Transverse colon (tissue), 4 donors: ENCODE measurements around the gene HDHD5. TPM values are rescaled to one million over a fixed set of nuclear protein-coding genes. Genes with fewer than 3 reads are reported as not detected.

ENCODE experiments used
- DNase-seq: peaks from one replicate; pipeline ENCODE4 v3.0.0-alpha.2; 2019
- H3K27ac ChIP-seq, 4 donors: fragments of 200-600 bp; sonication (generic); 2 replicates each; pipeline ENCODE4 v1.5.1; 2016 to 2018; ENCODE audit warnings: inconsistent platforms in 4 of 4
- H3K27me3 ChIP-seq: fragments of 200-600 bp; sonication (generic); 2 replicates; pipeline ENCODE4 v1.5.1; 2017; ENCODE audit warnings: inconsistent platforms
- H3K36me3 ChIP-seq, 4 donors: fragments of 200-600 bp; sonication (generic); 2 replicates each; pipeline ENCODE4 v1.5.1; 2017 to 2019; ENCODE audit warnings: inconsistent platforms in 4 of 4
- H3K4me1 ChIP-seq, 4 donors: fragments of 200-600 bp; sonication (generic); 2 replicates each; pipeline ENCODE4 v1.5.1; 2017 to 2020; ENCODE audit warnings: inconsistent platforms in 4 of 4
- H3K4me3 ChIP-seq, 4 donors: fragments of 200-600 bp; sonication (generic); 1 replicate in 1 of 4; 2 replicates in 3 of 4; pipeline versions ENCODE4 v1.5.1 to v1.6.1; 2017 to 2019; ENCODE audit warnings: inconsistent platforms in 4 of 4
- H3K9me3 ChIP-seq, 2 donors: fragments of 200-600 bp; sonication (generic); 2 replicates each; pipeline ENCODE4 v1.5.1; 2017 to 2019; ENCODE audit warnings: inconsistent platforms in 2 of 2
- EP300 ChIP-seq: sonication (generic); formaldehyde crosslinking; IDR thresholded peaks from one replicate; pipeline ENCODE4 v1.6.1; 2017; ENCODE audit warnings: antibody characterized with exemption, low read depth
- POLR2A ChIP-seq: fragments of 450-650 bp; IDR thresholded peaks from one replicate; pipeline ENCODE4 v1.6.1; 2016; ENCODE audit warnings: antibody characterized with exemption, mild to moderate bottlenecking, moderate library complexity
- POLR2AphosphoS5 ChIP-seq, 3 donors: sonication (generic); formaldehyde crosslinking; IDR thresholded peaks; one replicate each; pipeline ENCODE4 v1.6.1; 2016; ENCODE audit warnings: antibody characterized with exemption in 3 of 3
- WGBS, 2 donors: methylation state at CpG; one replicate each; pipeline ENCODE4 v1.1.5; 2018; ENCODE audit warnings: low coverage in 1 of 2; 5-methylcytosine and 5-hydroxymethylcytosine counted together
- in situ Hi-C, 4 donors: fragments of 200-750 bp; cut with MboI; loops; one replicate each; pipeline versions ENCODE4 v1.15.0 to v1.15.1; 2017; ENCODE audit warnings: low sequenced_read_pairs in 3 of 4, low pct_ligation_motif_present in 1 of 4, low pct_unique_long_range_greater_than_20kb in 1 of 4
- intact Hi-C: fragments of 100-400 bp; cut with DNase I; formaldehyde crosslinking; loops from one replicate; pipeline ENCODE4 v1.15.1; 2023; ENCODE audit warnings: low total_unique reads
- total RNA-seq, 4 donors: library from RNA; depleted of rRNA; stranded (reverse); fragments of >200 nt; gene quantifications; one replicate each; pipeline ENCODE4 v1.1.0, GENCODE V29; 2016
- TF ChIP-seq, protein P1 (sequence below), 5 experiments: fragments of 200-600 bp in 3 of 5; fragments of 450-650 bp in 2 of 5; sonication (generic) in 3 of 5; IDR thresholded peaks; 1 replicate in 2 of 5; 2 replicates in 3 of 5; pipeline ENCODE4 v1.5.1; 2016 to 2017; ENCODE audit warnings: antibody characterized with exemption in 5 of 5, inconsistent platforms in 3 of 5, mild to moderate bottlenecking in 2 of 5, moderate library complexity in 1 of 5

The HDHD5 gene
- total RNA-seq, 4 donors from 2014 or later, result 24.7 to 51.9 (median 42.3) TPM

DNA sequence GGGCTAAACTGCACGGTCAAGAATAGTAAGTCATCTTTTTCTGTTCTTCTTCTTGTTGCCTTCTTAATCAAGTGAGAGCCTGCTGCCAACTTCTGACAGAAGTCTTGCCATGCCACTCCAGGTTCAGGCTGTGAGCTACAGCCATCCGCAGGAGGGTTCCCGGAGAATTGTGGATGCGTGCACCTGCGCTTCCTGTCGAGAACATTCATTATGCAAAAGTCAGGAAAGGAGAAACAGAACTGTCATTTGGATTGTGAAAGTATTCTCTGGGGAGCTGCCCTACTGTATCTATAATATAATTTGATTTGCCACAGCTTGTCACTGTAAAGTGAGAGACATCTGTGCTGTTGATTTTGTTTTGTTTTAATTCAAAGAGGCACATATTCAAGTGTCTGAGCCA lies 62.0 kb downstream of the HDHD5 start:
- 79% methylated on average over 6 of the region's 6 CpGs; no CpG with 5 or more reads in 1 of the 2 donors for WGBS, 2 donors
- in situ Hi-C loops (no loop called here), intact Hi-C loops (no loop called here)
- H3K9me3 ChIP-seq, result no peaks in the 10 kb centered on the region
- H3K4me3 ChIP-seq, result no peak overlapping the region
- H3K27ac ChIP-seq, result no peak overlapping the region
- TF ChIP-seq POLR2AphosphoS5 (IDR thresholded peaks at IDR 0.05) (no peak), POLR2A (no peak), EP300 (no peak)
- TF ChIP-seq, protein P1, sequence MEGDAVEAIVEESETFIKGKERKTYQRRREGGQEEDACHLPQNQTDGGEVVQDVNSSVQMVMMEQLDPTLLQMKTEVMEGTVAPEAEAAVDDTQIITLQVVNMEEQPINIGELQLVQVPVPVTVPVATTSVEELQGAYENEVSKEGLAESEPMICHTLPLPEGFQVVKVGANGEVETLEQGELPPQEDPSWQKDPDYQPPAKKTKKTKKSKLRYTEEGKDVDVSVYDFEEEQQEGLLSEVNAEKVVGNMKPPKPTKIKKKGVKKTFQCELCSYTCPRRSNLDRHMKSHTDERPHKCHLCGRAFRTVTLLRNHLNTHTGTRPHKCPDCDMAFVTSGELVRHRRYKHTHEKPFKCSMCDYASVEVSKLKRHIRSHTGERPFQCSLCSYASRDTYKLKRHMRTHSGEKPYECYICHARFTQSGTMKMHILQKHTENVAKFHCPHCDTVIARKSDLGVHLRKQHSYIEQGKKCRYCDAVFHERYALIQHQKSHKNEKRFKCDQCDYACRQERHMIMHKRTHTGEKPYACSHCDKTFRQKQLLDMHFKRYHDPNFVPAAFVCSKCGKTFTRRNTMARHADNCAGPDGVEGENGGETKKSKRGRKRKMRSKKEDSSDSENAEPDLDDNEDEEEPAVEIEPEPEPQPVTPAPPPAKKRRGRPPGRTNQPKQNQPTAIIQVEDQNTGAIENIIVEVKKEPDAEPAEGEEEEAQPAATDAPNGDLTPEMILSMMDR (IDR thresholded peaks at IDR 0.05), result no peak
- H3K27me3 ChIP-seq, result no peaks in the 10 kb centered on the region
- peaks cover 0 to 21% (median 9%) of the 10 kb centered on the region in 4 donors for H3K36me3 ChIP-seq
- H3K4me1 ChIP-seq, result no peaks in the 10 kb centered on the region
- DNase-seq, result no peak

DNA sequence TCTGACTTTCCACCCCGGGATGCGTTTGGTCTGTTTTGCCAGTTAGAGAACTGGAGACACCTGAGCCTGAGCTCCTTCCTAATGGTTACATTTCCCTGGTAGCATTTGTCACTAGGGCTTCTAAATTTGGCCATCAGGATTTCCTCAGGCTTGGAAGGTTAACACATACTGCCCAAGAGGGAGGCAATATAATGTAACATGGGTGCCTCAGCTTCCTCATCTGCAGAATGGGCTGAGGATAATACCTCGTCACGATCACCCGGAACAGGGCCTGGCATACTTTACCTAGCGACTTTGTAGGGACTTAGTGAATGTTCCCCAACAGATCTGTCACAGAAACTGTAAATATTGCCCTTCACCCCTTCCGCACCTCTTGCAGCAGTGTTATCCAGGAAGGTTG lies 63.0 kb downstream of the HDHD5 start:
- Histone ChIP-seq H3K4me3 (no peak overlapping the region), H3K27me3 (no peaks in the 10 kb centered on the region), H3K9me3 (no peaks in the 10 kb centered on the region), H3K4me1 (no peaks in the 10 kb centered on the region), H3K36me3 (peaks cover 0 to 11% (median 4%) of the 10 kb centered on the region in 4 donors), H3K27ac (no peak overlapping the region)
- intact Hi-C loops (no loop called here), in situ Hi-C loops (no loop called here)
- 98 to 100% methylated on average over 2 to 7 of the region's 7 CpGs for WGBS, 2 donors
- TF ChIP-seq POLR2AphosphoS5 (IDR thresholded peaks at IDR 0.05) (no peak), EP300 (no peak), POLR2A (no peak)
- TF ChIP-seq, protein P1 (IDR thresholded peaks at IDR 0.05), result no peak
- no peak for DNase-seq

DNA sequence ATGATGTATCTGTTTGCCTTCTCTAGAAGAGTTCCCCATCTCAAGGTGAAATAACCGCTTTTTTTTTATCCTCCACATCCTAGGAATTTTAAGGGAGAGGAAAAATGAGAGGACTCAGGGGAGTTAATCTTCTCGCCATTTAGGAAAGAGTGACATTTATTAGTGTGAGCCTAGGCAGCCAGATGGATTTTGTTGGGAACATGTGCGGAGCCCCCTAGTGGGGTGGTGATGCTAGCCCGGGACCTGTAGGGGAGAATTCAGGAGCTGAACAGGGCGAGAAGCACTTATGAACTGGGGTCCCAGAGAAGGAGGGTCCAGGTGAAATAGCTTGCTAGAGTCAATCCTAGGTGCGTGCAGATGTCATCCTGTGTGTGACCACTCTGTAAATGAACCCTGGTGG lies 63.5 kb downstream of the HDHD5 start:
- intact Hi-C loops, result no loop called here
- H3K27me3 ChIP-seq, result no peaks in the 10 kb centered on the region
- no peak for TF ChIP-seq EP300
- no peak for TF ChIP-seq POLR2A
- TF ChIP-seq POLR2AphosphoS5 (IDR thresholded peaks at IDR 0.05), result no peak
- TF ChIP-seq, protein P1 (IDR thresholded peaks at IDR 0.05), result no peak
- peaks cover 0 to 6% (median 1%) of the 10 kb centered on the region in 4 donors for H3K36me3 ChIP-seq
- DNase-seq, result no peak
- in situ Hi-C loops, result no loop called here
- no peaks in the 10 kb centered on the region for H3K4me1 ChIP-seq
- H3K9me3 ChIP-seq, result no peaks in the 10 kb centered on the region
- H3K4me3 ChIP-seq, result no peak overlapping the region
- WGBS, 2 donors, result 87% methylated on average over 6 of the region's 6 CpGs; no CpG with 5 or more reads in 1 of the 2 donors
- no peak overlapping the region for H3K27ac ChIP-seq

DNA sequence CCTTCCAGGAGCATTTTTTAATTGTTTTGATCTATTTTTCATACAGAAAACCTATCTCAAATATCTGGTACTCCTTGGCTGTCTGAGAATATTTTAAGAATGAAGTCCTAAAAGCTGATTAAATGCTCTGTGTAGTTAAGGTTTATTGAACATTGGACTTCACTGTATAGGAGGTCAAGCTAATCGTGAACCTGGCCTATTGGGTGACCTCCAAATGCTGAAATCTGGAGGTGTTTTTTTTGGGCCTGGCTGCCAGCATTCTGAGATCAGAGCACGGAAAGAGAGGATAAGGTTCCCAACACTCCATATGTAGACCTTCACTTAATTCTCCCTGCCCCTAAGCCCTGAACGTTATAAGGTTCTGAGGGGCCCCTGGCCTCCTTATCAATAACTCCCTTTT lies 66.0 kb downstream of the HDHD5 start:
- no peak overlapping the region for H3K27ac ChIP-seq
- in situ Hi-C loops (no loop called here), intact Hi-C loops (no loop called here)
- H3K27me3 ChIP-seq, result no peaks in the 10 kb centered on the region
- WGBS, 2 donors, result 76 to 87% methylated on average over 3 of the region's 3 CpGs
- peaks cover 0 to under 1% (median 0%) of the 10 kb centered on the region in 4 donors for H3K4me1 ChIP-seq
- DNase-seq, result no peak
- no peaks in the 10 kb centered on the region for H3K9me3 ChIP-seq
- H3K4me3 ChIP-seq, result no peak overlapping the region
- no peaks in the 10 kb centered on the region for H3K36me3 ChIP-seq
- no peak for TF ChIP-seq POLR2A
- no peak for TF ChIP-seq EP300
- TF ChIP-seq, protein P1 (IDR thresholded peaks at IDR 0.05), result no peak
